Measurements from ENCODE around the gene UBE2L5. TPM values are rescaled to one million over a fixed set of nuclear protein-coding genes. Genes with fewer than 3 reads are reported as not detected.

Gene UBE2L5
- total and polyA plus RNA-seq, 3 donors from 2014 or later: 33.4 to 108 (median 36.4) TPM

DNA sequence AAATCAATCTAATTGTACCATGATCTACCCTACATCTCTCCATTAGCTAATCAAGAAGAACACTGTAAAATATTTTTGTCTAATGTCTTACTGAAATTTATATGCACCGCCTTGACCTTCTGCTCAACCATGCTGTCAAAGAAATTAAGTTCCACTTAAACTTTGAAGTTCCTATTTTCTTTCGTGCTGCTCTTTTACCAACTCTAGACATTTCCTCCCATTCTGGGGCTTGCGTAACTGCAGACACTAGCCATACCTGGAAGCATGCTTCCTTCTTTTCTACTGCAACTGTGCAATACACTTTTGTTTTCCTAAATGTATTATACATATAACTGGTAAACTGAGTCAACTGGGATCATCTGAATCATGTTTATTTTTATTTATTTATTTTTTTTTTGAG is 8.5 kb upstream of the UBE2L5 start:
- H3K27ac ChIP-seq: no peak overlapping the region
- H3K4me3 ChIP-seq: no peak overlapping the region
- H3K9me3 ChIP-seq: no peaks in the 10 kb centered on the region
- peaks cover 13% of the 10 kb centered on the region for H3K4me1 ChIP-seq
- 64 to 95% methylated on average over 2 to 3 of the region's 3 CpGs for WGBS, 2 donors
- intact Hi-C loops (cut with DNase I; ENCODE audit: low total_unique reads): no loop called here
- no peak for TF ChIP-seq POLR2A (IDR thresholded peaks at IDR 0.05)
- TF ChIP-seq, protein P1, sequence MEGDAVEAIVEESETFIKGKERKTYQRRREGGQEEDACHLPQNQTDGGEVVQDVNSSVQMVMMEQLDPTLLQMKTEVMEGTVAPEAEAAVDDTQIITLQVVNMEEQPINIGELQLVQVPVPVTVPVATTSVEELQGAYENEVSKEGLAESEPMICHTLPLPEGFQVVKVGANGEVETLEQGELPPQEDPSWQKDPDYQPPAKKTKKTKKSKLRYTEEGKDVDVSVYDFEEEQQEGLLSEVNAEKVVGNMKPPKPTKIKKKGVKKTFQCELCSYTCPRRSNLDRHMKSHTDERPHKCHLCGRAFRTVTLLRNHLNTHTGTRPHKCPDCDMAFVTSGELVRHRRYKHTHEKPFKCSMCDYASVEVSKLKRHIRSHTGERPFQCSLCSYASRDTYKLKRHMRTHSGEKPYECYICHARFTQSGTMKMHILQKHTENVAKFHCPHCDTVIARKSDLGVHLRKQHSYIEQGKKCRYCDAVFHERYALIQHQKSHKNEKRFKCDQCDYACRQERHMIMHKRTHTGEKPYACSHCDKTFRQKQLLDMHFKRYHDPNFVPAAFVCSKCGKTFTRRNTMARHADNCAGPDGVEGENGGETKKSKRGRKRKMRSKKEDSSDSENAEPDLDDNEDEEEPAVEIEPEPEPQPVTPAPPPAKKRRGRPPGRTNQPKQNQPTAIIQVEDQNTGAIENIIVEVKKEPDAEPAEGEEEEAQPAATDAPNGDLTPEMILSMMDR (IDR thresholded peaks at IDR 0.05): no peak
- DNase-seq: no peak
- H3K27me3 ChIP-seq: no peaks in the 10 kb centered on the region
- no peaks in the 10 kb centered on the region for H3K36me3 ChIP-seq (ENCODE audit: low read depth, missing control alignments)

DNA sequence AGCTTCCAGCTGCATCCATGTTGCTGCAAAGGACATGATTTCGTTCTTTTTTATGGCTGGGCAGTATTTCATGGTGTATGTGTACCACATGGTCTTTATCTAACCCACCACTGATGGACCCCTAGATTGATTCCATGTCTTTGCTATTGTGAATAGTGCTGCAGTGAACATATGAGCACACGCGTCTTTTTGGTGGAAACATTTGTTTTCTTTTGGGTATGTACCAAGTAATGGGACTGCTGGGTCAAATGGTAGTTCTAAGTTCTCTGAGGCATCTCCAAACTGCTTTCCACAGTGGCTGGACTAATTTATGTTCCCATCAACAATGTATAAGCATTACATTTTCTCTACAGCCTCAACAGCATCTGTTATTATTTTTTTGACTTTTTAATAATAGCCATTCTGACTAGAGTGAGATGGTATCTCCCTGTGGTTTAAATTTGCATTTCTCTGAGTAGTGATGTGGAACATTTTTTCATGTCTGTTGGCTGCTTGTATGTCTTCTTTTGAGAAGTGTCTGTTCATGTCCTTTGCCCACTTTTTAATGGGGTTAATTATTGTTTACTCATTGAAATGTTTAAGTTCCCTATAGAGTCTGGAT is 6.8 kb upstream of the UBE2L5 start:
- 83 to 93% methylated on average over 3 of the region's 3 CpGs for WGBS, 2 donors
- DNase-seq: no peak

DNA sequence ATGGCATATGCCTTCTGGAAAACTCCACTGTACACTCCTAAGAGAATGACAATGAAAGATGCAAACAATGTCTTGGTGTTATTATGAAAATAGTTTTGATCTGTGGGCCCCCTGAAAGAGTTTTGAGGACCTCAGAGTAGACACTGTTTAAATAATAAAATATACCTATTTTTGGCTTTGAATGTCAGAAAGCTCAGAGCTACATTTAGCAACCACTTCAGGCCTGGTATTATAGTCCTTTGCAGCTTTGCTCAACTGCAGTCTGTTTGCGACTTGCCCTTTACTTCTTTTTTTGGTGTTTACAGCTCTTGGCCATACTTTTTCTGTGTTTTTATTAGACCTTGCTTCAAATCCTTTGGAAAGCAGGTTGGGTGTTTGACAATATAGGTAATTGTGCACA is 5.8 kb upstream of the UBE2L5 start:
- H3K27me3 ChIP-seq: no peaks in the 10 kb centered on the region

More for the DNA sequence above, 6.8 kb upstream of the UBE2L5 start:
- Histone ChIP-seq H3K4me1 (no peaks in the 10 kb centered on the region), H3K27ac (no peak overlapping the region), H3K9me3 (no peaks in the 10 kb centered on the region), H3K27me3 (no peaks in the 10 kb centered on the region), H3K4me3 (no peak overlapping the region), H3K36me3 (ENCODE audit: low read depth, missing control alignments) (no peaks in the 10 kb centered on the region)
- TF ChIP-seq, protein P1 (IDR thresholded peaks at IDR 0.05): no peak
- no peak for TF ChIP-seq POLR2A (IDR thresholded peaks at IDR 0.05)
- intact Hi-C loops (cut with DNase I; ENCODE audit: low total_unique reads): no loop called here

DNA sequence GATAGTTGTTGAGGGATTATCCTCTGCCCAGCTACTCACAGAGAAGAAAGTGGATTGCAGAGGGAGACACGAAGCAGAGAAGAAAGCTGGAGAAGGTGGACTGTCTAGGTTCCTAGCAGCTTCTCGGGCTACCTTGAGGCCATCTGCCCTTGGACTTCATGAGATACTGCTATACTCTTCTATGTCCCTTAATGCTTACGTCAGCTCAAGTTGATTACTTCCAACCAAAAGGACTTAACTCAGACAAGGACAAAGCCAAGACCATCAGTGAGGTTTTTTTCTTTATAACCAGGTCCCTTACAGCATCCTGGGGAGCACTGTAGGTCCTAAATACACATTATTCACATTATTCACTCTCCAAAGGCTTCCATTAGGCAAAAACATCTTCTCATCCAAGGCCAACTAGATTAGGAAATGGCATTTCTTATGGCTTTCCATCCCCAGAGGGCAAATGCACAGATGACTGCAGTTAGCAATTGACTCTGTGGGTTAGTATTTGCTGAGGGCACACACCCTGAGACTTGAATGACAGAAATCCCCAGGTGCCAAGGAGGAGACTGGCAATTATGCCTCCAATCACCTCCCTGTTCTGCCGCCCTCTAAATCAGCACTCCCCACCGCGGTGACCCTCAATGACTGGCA is 4.1 kb upstream of the UBE2L5 start:
- 81 to 94% methylated on average over 6 of the region's 6 CpGs for WGBS, 2 donors

More for the DNA sequence above, 5.8 kb upstream of the UBE2L5 start:
- intact Hi-C loops (cut with DNase I; ENCODE audit: low total_unique reads): no loop called here
- WGBS, 2 donors: 93 to 98% methylated on average over 1 of the region's 1 CpG
- no peak for DNase-seq
- Histone ChIP-seq H3K4me1 (peaks cover 3% of the 10 kb centered on the region), H3K9me3 (no peaks in the 10 kb centered on the region), H3K4me3 (no peak overlapping the region), H3K27ac (no peak overlapping the region), H3K36me3 (ENCODE audit: low read depth, missing control alignments) (no peaks in the 10 kb centered on the region)
- no peak for TF ChIP-seq POLR2A (IDR thresholded peaks at IDR 0.05)
- TF ChIP-seq, protein P1 (IDR thresholded peaks at IDR 0.05): no peak

More for the DNA sequence above, 4.1 kb upstream of the UBE2L5 start:
- intact Hi-C loops (cut with DNase I; ENCODE audit: low total_unique reads): no loop called here
- Histone ChIP-seq H3K9me3 (no peaks in the 10 kb centered on the region), H3K27ac (no peak overlapping the region), H3K36me3 (ENCODE audit: low read depth, missing control alignments) (no peaks in the 10 kb centered on the region), H3K4me1 (peaks cover 3% of the 10 kb centered on the region), H3K27me3 (no peaks in the 10 kb centered on the region), H3K4me3 (no peak overlapping the region)
- TF ChIP-seq POLR2A (IDR thresholded peaks at IDR 0.05): no peak
- TF ChIP-seq, protein P1 (IDR thresholded peaks at IDR 0.05): no peak
- no peak for DNase-seq

All from testis (tissue), 3 donors.